Left ventricle myocardium inferior (tissue), 1 donor: Measurements from ENCODE around the gene ZIC2. TPM values are rescaled to one million over a fixed set of nuclear protein-coding genes. Genes with fewer than 3 reads are reported as not detected.

Source experiments
- DNase-seq: peaks from one replicate; pipeline ENCODE4 v3.0.0-alpha.2; 2020
- H3K27ac ChIP-seq: fragments of 200-600 bp; replicated peaks from 2 replicates; pipeline ENCODE4 v1.8.0; 2021
- H3K27me3 ChIP-seq: fragments of 200-600 bp; 2 replicates; pipeline ENCODE4 v1.8.0; 2021; ENCODE audit warnings: low read depth
- H3K36me3 ChIP-seq: fragments of 200-600 bp; 2 replicates; pipeline ENCODE4 v1.8.0; 2021
- H3K4me1 ChIP-seq: fragments of 200-600 bp; 2 replicates; pipeline ENCODE4 v1.8.0; 2021
- H3K4me3 ChIP-seq: fragments of 200-600 bp; 2 replicates; pipeline ENCODE4 v1.8.0; 2021; ENCODE audit warnings: mild to moderate bottlenecking, moderate library complexity
- H3K9me3 ChIP-seq: fragments of 200-600 bp; replicated peaks from 2 replicates; pipeline ENCODE4 v1.8.0; 2021
- intact Hi-C: fragments of 100-400 bp; cut with micrococcal nuclease; formaldehyde crosslinking; loops from one replicate; pipeline ENCODE4 v1.11.0; 2022
- total RNA-seq: library from RNA; stranded (reverse); fragmentation: NEBNext Ultra II Directional; extraction: Animal tissue kit (Norgen Biotek cat#: 25700); gene quantifications from one replicate; pipeline ENCODE4 v1.2.1, GENCODE V29; 2021
- TF ChIP-seq, protein P1 (sequence below): fragments of 200-600 bp; IDR thresholded peaks from 2 replicates; pipeline ENCODE4 v1.8.0; 2021; ENCODE audit warnings: antibody characterized with exemption, mild to moderate bottlenecking, borderline replicate concordance
- donor health status: DM: no; HTN: yes; CAD: no; lungs with severe emphysema.

ZIC2 gene
- total RNA-seq, 1 donor from 2014 or later, result not detected

DNA sequence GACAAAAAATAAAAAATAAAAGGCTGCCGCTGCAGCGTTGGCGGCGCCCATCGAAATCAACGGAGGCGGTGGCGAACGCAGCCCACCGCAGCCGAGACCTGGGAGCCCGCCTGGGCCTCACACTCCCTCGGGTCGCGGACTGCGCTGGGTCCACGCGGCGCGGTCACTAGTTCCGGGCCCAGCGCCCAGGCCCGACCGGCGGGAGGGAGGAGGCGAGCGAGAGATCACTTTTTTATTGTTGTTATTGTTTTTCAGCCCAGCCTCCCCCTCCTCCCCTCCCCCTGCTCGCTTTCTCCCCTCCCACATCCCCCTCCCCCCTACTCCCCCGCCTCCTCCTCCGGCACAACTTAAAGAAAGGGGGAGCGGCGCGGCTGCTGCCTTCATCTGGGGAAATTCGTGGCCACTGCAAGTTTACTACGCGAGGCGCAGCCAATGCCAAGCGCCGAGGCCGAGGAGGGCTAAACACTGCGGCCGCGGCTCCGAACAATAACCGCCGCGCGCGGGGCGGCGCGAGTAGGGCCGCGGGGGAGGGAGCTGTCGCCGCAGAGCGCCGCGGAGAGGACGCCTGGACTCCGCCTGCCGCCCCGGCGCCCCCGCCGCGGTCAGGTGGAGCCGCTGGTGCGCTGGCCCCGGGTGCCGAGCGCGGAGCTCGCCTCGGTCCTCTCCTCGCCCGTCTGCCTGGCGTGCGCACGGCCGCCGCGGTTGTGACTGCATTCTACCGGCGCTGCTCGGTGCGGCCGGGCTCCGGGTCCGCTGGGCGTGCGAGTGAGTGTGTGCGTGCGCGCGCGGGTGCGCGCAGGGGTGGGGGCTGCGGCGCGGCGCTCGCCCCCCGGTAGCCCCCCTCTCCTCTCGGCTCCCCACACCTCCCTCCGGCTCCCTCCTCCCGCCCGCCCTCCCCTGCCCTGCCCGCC is 505 bp upstream of the ZIC2 start:
- H3K36me3 ChIP-seq, result no peaks in the 10 kb centered on the region
- intact Hi-C loops, result no loop called here
- no peak overlapping the region for H3K27ac ChIP-seq
- DNase-seq, result no peak
- TF ChIP-seq, protein P1, sequence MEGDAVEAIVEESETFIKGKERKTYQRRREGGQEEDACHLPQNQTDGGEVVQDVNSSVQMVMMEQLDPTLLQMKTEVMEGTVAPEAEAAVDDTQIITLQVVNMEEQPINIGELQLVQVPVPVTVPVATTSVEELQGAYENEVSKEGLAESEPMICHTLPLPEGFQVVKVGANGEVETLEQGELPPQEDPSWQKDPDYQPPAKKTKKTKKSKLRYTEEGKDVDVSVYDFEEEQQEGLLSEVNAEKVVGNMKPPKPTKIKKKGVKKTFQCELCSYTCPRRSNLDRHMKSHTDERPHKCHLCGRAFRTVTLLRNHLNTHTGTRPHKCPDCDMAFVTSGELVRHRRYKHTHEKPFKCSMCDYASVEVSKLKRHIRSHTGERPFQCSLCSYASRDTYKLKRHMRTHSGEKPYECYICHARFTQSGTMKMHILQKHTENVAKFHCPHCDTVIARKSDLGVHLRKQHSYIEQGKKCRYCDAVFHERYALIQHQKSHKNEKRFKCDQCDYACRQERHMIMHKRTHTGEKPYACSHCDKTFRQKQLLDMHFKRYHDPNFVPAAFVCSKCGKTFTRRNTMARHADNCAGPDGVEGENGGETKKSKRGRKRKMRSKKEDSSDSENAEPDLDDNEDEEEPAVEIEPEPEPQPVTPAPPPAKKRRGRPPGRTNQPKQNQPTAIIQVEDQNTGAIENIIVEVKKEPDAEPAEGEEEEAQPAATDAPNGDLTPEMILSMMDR, result no peak
- peaks cover 46% of the 10 kb centered on the region for H3K4me1 ChIP-seq
- H3K27me3 ChIP-seq, result peaks cover 100% of the 10 kb centered on the region
- H3K9me3 ChIP-seq, result no peaks in the 10 kb centered on the region
- H3K4me3 ChIP-seq, result peak overlapping the region; percentile 68

DNA sequence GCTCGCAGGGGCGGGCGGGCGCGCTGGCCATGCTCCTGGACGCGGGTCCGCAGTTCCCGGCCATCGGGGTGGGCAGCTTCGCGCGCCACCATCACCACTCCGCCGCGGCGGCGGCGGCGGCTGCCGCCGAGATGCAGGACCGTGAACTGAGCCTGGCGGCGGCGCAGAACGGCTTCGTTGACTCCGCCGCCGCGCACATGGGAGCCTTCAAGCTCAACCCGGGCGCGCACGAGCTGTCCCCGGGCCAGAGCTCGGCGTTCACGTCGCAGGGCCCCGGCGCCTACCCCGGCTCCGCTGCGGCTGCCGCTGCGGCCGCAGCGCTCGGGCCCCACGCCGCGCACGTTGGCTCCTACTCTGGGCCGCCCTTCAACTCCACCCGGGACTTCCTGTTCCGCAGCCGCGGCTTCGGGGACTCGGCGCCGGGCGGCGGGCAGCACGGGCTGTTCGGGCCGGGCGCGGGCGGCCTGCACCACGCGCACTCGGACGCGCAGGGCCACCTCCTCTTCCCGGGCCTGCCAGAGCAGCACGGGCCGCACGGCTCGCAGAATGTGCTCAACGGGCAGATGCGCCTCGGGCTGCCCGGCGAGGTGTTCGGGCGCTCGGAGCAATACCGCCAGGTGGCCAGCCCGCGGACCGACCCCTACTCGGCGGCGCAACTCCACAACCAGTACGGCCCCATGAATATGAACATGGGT is 599 bp downstream of the ZIC2 start:
- Histone ChIP-seq H3K9me3 (no peaks in the 10 kb centered on the region), H3K36me3 (no peaks in the 10 kb centered on the region), H3K4me1 (peaks cover 46% of the 10 kb centered on the region), H3K27me3 (peaks cover 100% of the 10 kb centered on the region), H3K27ac (no peak overlapping the region), H3K4me3 (peak overlapping the region; percentile 68)
- no peak for DNase-seq
- intact Hi-C loops, result no loop called here
- TF ChIP-seq, protein P1, result no peak

DNA sequence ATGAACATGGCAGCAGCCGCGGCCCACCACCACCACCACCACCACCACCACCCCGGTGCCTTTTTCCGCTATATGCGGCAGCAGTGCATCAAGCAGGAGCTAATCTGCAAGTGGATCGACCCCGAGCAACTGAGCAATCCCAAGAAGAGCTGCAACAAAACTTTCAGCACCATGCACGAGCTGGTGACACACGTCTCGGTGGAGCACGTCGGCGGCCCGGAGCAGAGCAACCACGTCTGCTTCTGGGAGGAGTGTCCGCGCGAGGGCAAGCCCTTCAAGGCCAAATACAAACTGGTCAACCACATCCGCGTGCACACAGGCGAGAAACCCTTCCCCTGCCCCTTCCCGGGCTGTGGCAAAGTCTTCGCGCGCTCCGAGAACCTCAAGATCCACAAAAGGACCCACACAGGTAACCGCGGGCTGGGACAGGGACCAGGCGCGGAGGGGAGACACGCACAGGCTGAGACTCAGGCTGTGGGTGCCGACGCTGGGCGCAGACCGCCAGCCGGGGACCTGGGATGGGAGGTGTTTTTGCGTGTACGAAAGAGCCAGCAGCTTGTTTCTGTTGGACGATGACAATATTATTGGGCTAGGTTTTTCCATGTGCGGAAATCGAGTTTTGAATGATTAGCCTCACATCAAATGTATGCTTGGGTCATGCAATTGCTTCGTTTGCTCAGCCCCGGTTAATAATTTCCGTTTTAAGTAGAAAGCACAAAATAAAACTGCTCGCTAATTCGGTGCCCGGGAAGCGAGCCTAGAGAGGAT is 1.3 kb downstream of the ZIC2 start:
- no peak overlapping the region for H3K4me3 ChIP-seq
- TF ChIP-seq, protein P1, result no peak
- intact Hi-C loops, result no loop called here

DNA sequence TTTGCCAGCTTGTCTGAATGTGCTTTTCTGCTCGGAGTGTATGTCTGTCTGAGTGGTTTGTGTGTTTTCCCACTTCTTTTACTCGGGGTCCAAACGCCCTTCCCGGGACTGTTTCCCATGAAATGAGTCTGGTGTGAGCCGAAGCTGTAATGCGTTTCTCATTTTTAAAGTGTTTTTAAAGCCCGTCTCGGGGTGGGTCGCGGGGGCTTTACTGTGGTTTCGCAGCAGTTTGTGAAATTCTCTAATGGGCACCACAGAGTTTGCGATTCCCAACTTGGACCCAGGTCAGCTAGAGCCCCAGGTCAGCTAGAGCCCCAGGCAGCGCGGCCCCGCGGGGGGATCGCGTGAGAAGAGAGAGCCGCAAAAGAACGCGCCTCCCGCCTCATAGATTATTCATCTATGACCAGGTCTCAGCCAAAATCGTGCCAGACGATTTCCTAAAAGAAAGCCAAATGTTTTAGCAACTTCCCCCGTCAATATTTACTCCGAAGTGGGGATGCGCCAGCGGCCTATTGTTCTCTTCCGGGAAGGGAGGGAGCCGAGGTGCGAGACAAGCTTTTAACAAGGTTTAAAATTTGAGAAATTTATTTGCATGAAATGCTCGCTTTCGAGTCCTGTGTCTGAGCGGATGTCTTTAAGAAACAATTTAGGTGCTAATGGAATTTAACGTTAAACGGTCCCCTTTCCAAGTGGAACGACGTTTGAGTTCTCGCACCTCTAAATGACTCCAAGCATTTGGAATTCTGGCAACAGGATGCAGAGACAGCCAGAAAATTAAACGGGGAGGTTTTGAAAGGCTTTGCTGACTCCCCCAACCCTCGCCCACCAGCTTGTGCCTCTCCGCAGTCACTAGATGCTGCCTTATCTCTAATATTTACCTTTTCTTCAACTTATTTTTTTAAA is 2.2 kb downstream of the ZIC2 start:
- Histone ChIP-seq H3K4me1 (peaks cover 41% of the 10 kb centered on the region), H3K27ac (no peak overlapping the region), H3K36me3 (no peaks in the 10 kb centered on the region), H3K27me3 (peaks cover 100% of the 10 kb centered on the region), H3K4me3 (no peak overlapping the region), H3K9me3 (no peaks in the 10 kb centered on the region)
- intact Hi-C loops, result no loop called here
- no peak for DNase-seq
- TF ChIP-seq, protein P1, result no peak

More for the DNA sequence above, 1.3 kb downstream of the ZIC2 start:
- Histone ChIP-seq H3K36me3 (no peaks in the 10 kb centered on the region), H3K27ac (no peak overlapping the region), H3K4me1 (peaks cover 46% of the 10 kb centered on the region), H3K27me3 (peaks cover 100% of the 10 kb centered on the region), H3K9me3 (no peaks in the 10 kb centered on the region)
- DNase-seq, result no peak
